DND-41 (cell line): ENCODE data around the gene TRAM2.

Experiments
- ATAC-seq: fragments of 200-7000 bp; cut with Tn5 transposase; 3 replicates; pipeline ENCODE4 v1.9.1; 2021; ENCODE audit warnings: low read depth; ENCODE audit not compliant: insufficient read depth
- DNase-seq: peaks from one replicate; pipeline ENCODE4 v3.0.0-alpha.2; 2020
- H2AFZ ChIP-seq: 2 replicates; pipeline ENCODE4 v1.6.0; 2012; ENCODE audit warnings: low read depth, low read length
- H3K27ac ChIP-seq: 2 replicates; pipeline ENCODE4 v1.5.1; 2012; ENCODE audit warnings: low read length, inconsistent platforms
- H3K27me3 ChIP-seq: fragments of 200-600 bp; sonication (generic); 2 replicates; pipeline ENCODE4 v1.6.0; 2012; ENCODE audit warnings: low read length, mild to moderate bottlenecking, inconsistent platforms; ENCODE audit not compliant: insufficient read depth, poor library complexity
- H3K36me3 ChIP-seq: 2 replicates; pipeline ENCODE4 v1.5.1; 2012; ENCODE audit warnings: low read length, inconsistent platforms; ENCODE audit not compliant: insufficient read depth
- H3K4me1 ChIP-seq: 2 replicates; pipeline ENCODE4 v1.5.1; 2012; ENCODE audit warnings: mild to moderate bottlenecking, low read length; ENCODE audit not compliant: insufficient read depth
- H3K4me2 ChIP-seq: 2 replicates; pipeline ENCODE4 v1.6.0; 2012; ENCODE audit warnings: mild to moderate bottlenecking, moderate library complexity, low read length, inconsistent platforms; ENCODE audit not compliant: insufficient read depth
- H3K4me3 ChIP-seq, 2 experiments: fragments of 200-600 bp in 1 of 2; shearing (Covaris generic) in 1 of 2; 2 replicates each; pipeline ENCODE4 v1.5.1; 2012 to 2016; ENCODE audit warnings: inconsistent platforms in 2 of 2, low read length in 2 of 2, mild to moderate bottlenecking in 2 of 2, low read depth in 1 of 2, moderate library complexity in 1 of 2
- H3K79me2 ChIP-seq: 2 replicates; pipeline ENCODE4 v1.6.0; 2012; ENCODE audit warnings: low read length, inconsistent platforms; ENCODE audit not compliant: insufficient read depth
- H3K9ac ChIP-seq: 2 replicates; pipeline ENCODE4 v1.6.0; 2012; ENCODE audit warnings: low read depth, mild to moderate bottlenecking, inconsistent platforms, low read length, moderate library complexity
- H3K9me3 ChIP-seq: 2 replicates; pipeline ENCODE4 v1.5.1; 2012; ENCODE audit warnings: low read length, moderate library complexity, mild to moderate bottlenecking, inconsistent platforms; ENCODE audit not compliant: insufficient read depth, severe bottlenecking
- H4K20me1 ChIP-seq: 2 replicates; pipeline ENCODE4 v1.6.0; 2012; ENCODE audit warnings: low read length; ENCODE audit not compliant: insufficient read depth
- EZH2 ChIP-seq: IDR thresholded peaks from 3 replicates; pipeline ENCODE4 v1.6.1; 2012; ENCODE audit warnings: borderline replicate concordance, low read depth, mild to moderate bottlenecking, moderate library complexity, low read length, inconsistent platforms; ENCODE audit not compliant: severe bottlenecking
- TF ChIP-seq, protein P1 (sequence below): IDR thresholded peaks from 2 replicates; pipeline ENCODE4 v1.5.1; 2012; ENCODE audit warnings: borderline replicate concordance, low read length, moderate library complexity, mild to moderate bottlenecking; ENCODE audit not compliant: poor library complexity, severe bottlenecking; ENCODE audit errors: extremely low read depth

The TRAM2 gene

DNA sequence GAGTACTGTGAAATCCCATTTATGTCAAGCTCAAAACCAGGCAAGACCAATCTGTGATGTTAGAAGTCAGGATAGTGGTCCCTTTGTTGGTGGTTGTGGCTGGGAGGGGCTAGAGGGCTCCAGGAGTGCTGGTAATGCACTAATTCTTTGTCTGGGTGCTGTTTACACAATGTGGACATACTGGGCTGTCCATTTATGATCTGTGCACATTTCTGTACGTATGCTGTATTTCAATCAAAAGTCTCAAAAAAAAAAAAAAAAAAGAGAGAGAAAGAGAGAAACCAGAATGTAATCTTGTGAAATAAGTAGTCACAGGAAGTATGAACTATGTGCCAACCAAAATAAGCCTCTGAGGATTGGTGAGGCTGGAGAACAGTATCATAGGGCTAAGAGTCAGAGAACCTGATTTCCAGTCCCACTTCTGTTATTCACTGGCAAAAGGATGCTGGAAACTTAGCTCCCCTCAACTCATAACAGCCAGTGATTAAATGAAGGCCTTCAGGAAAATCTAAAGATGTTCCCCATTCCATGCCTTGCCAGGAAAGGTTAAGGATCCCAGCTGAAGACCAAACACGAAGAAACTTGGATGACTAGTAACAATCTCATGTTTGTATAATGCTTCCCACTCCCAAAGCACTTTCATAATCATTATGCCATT lies 19.6 kb upstream of the TRAM2 start:
- H4K20me1 ChIP-seq, result no peaks in the 10 kb centered on the region
- no peak overlapping the region for H3K27ac ChIP-seq
- no peak overlapping the region for H3K9ac ChIP-seq
- H3K27me3 ChIP-seq, result no peaks in the 10 kb centered on the region
- H3K4me3 ChIP-seq, result no peak overlapping the region
- ATAC-seq (no peak), DNase-seq (no peak)
- H3K79me2 ChIP-seq, result no peaks in the 10 kb centered on the region
- TF ChIP-seq, protein P1, sequence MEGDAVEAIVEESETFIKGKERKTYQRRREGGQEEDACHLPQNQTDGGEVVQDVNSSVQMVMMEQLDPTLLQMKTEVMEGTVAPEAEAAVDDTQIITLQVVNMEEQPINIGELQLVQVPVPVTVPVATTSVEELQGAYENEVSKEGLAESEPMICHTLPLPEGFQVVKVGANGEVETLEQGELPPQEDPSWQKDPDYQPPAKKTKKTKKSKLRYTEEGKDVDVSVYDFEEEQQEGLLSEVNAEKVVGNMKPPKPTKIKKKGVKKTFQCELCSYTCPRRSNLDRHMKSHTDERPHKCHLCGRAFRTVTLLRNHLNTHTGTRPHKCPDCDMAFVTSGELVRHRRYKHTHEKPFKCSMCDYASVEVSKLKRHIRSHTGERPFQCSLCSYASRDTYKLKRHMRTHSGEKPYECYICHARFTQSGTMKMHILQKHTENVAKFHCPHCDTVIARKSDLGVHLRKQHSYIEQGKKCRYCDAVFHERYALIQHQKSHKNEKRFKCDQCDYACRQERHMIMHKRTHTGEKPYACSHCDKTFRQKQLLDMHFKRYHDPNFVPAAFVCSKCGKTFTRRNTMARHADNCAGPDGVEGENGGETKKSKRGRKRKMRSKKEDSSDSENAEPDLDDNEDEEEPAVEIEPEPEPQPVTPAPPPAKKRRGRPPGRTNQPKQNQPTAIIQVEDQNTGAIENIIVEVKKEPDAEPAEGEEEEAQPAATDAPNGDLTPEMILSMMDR, result no peak
- no peak for TF ChIP-seq EZH2
- peaks cover 3% of the 10 kb centered on the region for H3K4me1 ChIP-seq
- H3K36me3 ChIP-seq, result no peaks in the 10 kb centered on the region
- no peaks in the 10 kb centered on the region for H3K9me3 ChIP-seq
- H2AFZ ChIP-seq, result no peak overlapping the region
- no peak overlapping the region for H3K4me2 ChIP-seq

DNA sequence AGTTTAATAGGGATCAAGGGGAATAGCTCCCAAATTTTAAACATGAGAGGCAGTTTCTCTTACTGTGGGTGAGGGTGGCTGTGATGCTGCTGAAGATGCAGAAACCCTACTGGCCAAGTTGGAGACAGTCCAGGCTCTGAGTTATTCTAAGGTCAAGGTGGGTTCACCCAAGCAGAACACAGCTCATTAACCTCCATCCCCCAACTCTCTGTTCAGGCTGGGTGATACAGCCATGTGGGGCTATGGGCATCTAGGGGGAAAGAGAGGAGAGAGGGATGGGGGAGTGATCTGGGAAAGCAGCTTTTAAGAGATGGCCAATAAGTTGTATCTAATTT lies 18.9 kb upstream of the TRAM2 start:
- Histone ChIP-seq H3K36me3 (no peaks in the 10 kb centered on the region), H4K20me1 (no peaks in the 10 kb centered on the region), H3K79me2 (no peaks in the 10 kb centered on the region), H3K4me2 (no peak overlapping the region), H3K4me3 (no peak overlapping the region), H3K27ac (no peak overlapping the region), H3K27me3 (no peaks in the 10 kb centered on the region), H3K9ac (no peak overlapping the region), H3K9me3 (no peaks in the 10 kb centered on the region), H3K4me1 (peaks cover 3% of the 10 kb centered on the region), H2AFZ (no peak overlapping the region)
- no peak for DNase-seq
- ATAC-seq, result no peak
- TF ChIP-seq, protein P1, result no peak
- TF ChIP-seq EZH2, result no peak

DNA sequence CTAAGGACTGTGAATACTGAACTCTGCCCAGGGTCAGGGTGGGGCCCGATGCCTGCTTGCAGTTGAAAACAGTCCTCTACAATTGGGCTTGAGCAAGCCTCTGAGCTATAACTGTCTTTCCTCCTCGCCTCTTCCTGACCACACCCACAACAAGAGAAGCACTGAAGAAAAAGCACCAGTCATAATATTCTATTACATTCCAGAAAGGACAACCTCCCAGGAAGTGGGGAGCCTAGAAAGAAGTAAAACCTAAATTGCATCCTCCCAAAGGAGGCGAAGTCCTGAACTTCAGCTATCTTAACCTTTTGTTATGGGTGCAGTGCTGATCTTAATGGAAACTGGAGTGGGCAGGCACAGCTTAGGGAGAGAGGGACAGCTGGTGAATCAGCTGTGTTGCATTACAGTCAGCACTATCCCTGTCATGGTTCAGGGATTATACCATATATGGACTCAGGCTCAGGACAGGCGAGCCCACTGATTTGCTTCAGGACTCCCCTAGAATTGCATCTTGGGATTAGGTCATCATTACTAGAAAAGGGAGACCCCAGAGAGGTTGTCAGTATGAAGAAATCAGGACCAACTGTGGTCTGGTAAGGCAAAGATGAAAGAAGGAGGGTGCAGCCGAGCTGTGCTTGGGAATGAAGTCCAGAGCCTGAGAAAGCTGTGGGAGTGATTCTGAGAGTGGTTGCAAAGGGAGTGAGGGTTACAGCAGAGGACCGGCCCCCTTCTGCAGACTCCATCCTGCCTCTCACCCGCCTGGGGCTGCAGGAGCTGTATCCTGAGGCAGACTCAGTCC lies 18.3 kb upstream of the TRAM2 start:
- no peak overlapping the region for H2AFZ ChIP-seq
- no peak overlapping the region for H3K4me2 ChIP-seq
- no peaks in the 10 kb centered on the region for H3K79me2 ChIP-seq
- H3K4me3 ChIP-seq, result no peak overlapping the region
- ATAC-seq (peak; percentile 54; the same call in 2 of the 3 replicates), DNase-seq (no peak)
- no peaks in the 10 kb centered on the region for H3K9me3 ChIP-seq
- H3K27me3 ChIP-seq, result no peaks in the 10 kb centered on the region
- H3K4me1 ChIP-seq, result peaks cover 3% of the 10 kb centered on the region
- TF ChIP-seq EZH2, result no peak
- TF ChIP-seq, protein P1, result no peak
- no peak overlapping the region for H3K27ac ChIP-seq
- no peaks in the 10 kb centered on the region for H4K20me1 ChIP-seq
- H3K9ac ChIP-seq, result no peak overlapping the region
- no peaks in the 10 kb centered on the region for H3K36me3 ChIP-seq
